ENCODE results near the gene TECTA. TPM values are rescaled to one million over a fixed set of nuclear protein-coding genes. Genes with fewer than 3 reads are reported as not detected.

TECTA gene
- polyA plus RNA-seq, 2 of the 4 experiments (the other 2 are of a cell fraction), result 0.05 to 0.14 TPM

DNA sequence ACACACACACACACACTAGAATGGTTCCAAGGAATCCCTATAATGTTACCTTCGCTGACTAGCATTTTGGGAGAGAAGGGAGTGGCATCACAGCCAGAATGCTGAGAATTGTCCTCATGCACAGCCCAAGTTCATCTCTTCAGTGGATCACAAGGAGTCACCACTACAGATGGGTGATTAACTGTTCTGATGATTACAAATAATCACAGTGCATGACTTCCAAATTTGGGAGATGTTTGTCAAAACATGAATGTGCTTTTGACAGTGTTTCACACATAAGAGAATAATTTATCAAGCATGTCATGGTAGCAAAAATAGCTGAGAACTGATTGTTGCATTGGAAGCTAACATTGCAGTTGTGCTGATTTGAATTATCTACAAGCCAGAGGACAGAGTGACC lies 110.6 kb downstream of the TECTA start:
- no peak for FAIRE-seq
- no peak overlapping the region for H3K27ac ChIP-seq
- H3K4me3 ChIP-seq, result no peak overlapping the region
- 0% methylated on average over 1 of the region's 1 CpG for WGBS (ENCODE audit: missing lambda C conversion rate)
- H3K9me3 ChIP-seq, result no peaks in the 10 kb centered on the region
- H3K4me1 ChIP-seq, result no peaks in the 10 kb centered on the region
- TF ChIP-seq SMC3 (IDR thresholded peaks at IDR 0.05), result no peak
- no peak for TF ChIP-seq EHMT2 (IDR thresholded peaks at IDR 0.05; ENCODE audit: low read depth)
- TF ChIP-seq HEYL (CRISPR knock-in tag; IDR thresholded peaks at IDR 0.05), result no peak
- no peak overlapping the region for H3K4me2 ChIP-seq
- no peak for ATAC-seq
- CTCF ChIA-PET, result no interaction called here
- POLR2A ChIA-PET, result no interaction called here
- DNase-seq (ENCODE audit: low read depth in 1 of 2, low spot score in 1 of 2), result no peak

GRCh38 chr11:121212536-121213361 lies 111.7 kb downstream of the TECTA start:
- ATAC-seq (no peak), FAIRE-seq (no peak), DNase-seq (ENCODE audit: low read depth in 1 of 2, low spot score in 1 of 2) (no peak)
- H3K4me3 ChIP-seq, result no peak overlapping the region
- CTCF ChIA-PET, result interaction anchor here (1.1 kb wide), 1 partner anchor 378 kb away, joined by 3 read pairs; no protein-coding TSS in a partner anchor
- POLR2A ChIA-PET, result no interaction called here
- TF ChIP-seq HMGXB4 (CRISPR knock-in tag; IDR thresholded peaks at IDR 0.05; ENCODE audit: borderline replicate concordance) (no peak), KDM1A (IDR thresholded peaks at IDR 0.05; ENCODE audit: low read depth) (no peak), E2F6 (IDR thresholded peaks at IDR 0.05; ENCODE audit: borderline replicate concordance, low read depth) (no peak), CBX8 (IDR thresholded peaks at IDR 0.05) (no peak), JUN (IDR thresholded peaks at IDR 0.05) (no peak), ZSCAN20 (CRISPR knock-in tag; IDR thresholded peaks at IDR 0.05) (no peak), PBX3 (IDR thresholded peaks at IDR 0.05) (no peak), POLR2AphosphoS2 (conservative IDR thresholded peaks at IDR 0.05; ENCODE audit: low read length) (no peak), EHF (CRISPR knock-in tag; IDR thresholded peaks at IDR 0.05) (no peak)
- 0% methylated on average over 3 of the region's 3 CpGs for WGBS (ENCODE audit: missing lambda C conversion rate)
- H3K9me3 ChIP-seq, result no peaks in the 10 kb centered on the region
- no peak overlapping the region for H3K4me2 ChIP-seq
- no peak overlapping the region for H3K27ac ChIP-seq
- no peaks in the 10 kb centered on the region for H3K4me1 ChIP-seq

GRCh38 chr11:121213362-121213893 lies 112.4 kb downstream of the TECTA start:
- 0% methylated on average over 2 of the region's 3 CpGs for WGBS (ENCODE audit: missing lambda C conversion rate)
- POLR2A ChIA-PET, result no interaction called here
- ATAC-seq, result no peak

More at GRCh38 chr11:121213362-121213893, 112.4 kb downstream of the TECTA start:
- DNase-seq (ENCODE audit: low read depth in 1 of 2, low spot score in 1 of 2) (no peak), FAIRE-seq (no peak)
- Histone ChIP-seq H3K4me3 (no peak overlapping the region), H3K27ac (no peak overlapping the region), H3K4me2 (no peak overlapping the region), H3K9me3 (no peaks in the 10 kb centered on the region), H3K4me1 (no peaks in the 10 kb centered on the region)
- TF ChIP-seq MYC (IDR thresholded peaks at IDR 0.05; ENCODE audit: borderline replicate concordance, low read length), result no peak
- TF ChIP-seq MAZ (IDR thresholded peaks at IDR 0.05; ENCODE audit: borderline replicate concordance, low read depth, low read length), result no peak
- TF ChIP-seq, protein P1, sequence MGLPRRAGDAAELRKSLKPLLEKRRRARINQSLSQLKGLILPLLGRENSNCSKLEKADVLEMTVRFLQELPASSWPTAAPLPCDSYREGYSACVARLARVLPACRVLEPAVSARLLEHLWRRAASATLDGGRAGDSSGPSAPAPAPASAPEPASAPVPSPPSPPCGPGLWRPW (IDR thresholded peaks at IDR 0.05), result no peak
- no peak for TF ChIP-seq NFE2L2 (conservative IDR thresholded peaks at IDR 0.05; ENCODE audit: low read length)
- TF ChIP-seq, protein P2, sequence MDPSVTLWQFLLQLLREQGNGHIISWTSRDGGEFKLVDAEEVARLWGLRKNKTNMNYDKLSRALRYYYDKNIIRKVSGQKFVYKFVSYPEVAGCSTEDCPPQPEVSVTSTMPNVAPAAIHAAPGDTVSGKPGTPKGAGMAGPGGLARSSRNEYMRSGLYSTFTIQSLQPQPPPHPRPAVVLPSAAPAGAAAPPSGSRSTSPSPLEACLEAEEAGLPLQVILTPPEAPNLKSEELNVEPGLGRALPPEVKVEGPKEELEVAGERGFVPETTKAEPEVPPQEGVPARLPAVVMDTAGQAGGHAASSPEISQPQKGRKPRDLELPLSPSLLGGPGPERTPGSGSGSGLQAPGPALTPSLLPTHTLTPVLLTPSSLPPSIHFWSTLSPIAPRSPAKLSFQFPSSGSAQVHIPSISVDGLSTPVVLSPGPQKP (IDR thresholded peaks at IDR 0.05; ENCODE audit: low read depth, low read length), result no peak
- TF ChIP-seq RAD21 (conservative IDR thresholded peaks at IDR 0.05 in 1 of 2, IDR thresholded peaks at IDR 0.05 in 1 of 2), result no peak
- TF ChIP-seq CHD2 (IDR thresholded peaks at IDR 0.05; ENCODE audit: low read length, partially characterized antibody), result no peak
- CTCF ChIA-PET, result interaction anchor here (1.1 kb wide), 1 partner anchor 377 kb away, joined by 3 read pairs; no protein-coding TSS in a partner anchor
